Endothelial cell (in vitro differentiated cells): ENCODE results near the gene NIT1. TPM values are rescaled to one million over a fixed set of nuclear protein-coding genes. Genes with fewer than 3 reads are reported as not detected.

Source experiments
- DNase-seq: peaks from one replicate; pipeline ENCODE4 v3.0.0; 2021; ENCODE audit warnings: low spot score
- H3K27ac Mint-ChIP-seq: one replicate; pipeline ENCODE4 v1.8.0; 2021; ENCODE audit warnings: mixed read lengths, inconsistent platforms; ENCODE audit not compliant: unreplicated experiment
- H3K27me3 Mint-ChIP-seq: one replicate; pipeline ENCODE4 v1.8.0; 2021; ENCODE audit warnings: mild to moderate bottlenecking, moderate library complexity, mixed read lengths, inconsistent platforms; ENCODE audit not compliant: unreplicated experiment
- H3K36me3 Mint-ChIP-seq: one replicate; pipeline ENCODE4 v1.8.0; 2021; ENCODE audit warnings: mild to moderate bottlenecking, low read depth, mixed read lengths, inconsistent platforms; ENCODE audit not compliant: unreplicated experiment
- H3K4me1 Mint-ChIP-seq: one replicate; pipeline ENCODE4 v1.8.0; 2021; ENCODE audit warnings: mild to moderate bottlenecking, mixed read lengths, inconsistent platforms; ENCODE audit not compliant: unreplicated experiment
- H3K4me3 Mint-ChIP-seq: one replicate; pipeline ENCODE4 v1.8.0; 2021; ENCODE audit warnings: mild to moderate bottlenecking, mixed read lengths, inconsistent platforms; ENCODE audit not compliant: unreplicated experiment
- H3K9me3 Mint-ChIP-seq: one replicate; pipeline ENCODE4 v1.8.0; 2021; ENCODE audit warnings: mixed read lengths, inconsistent platforms; ENCODE audit not compliant: unreplicated experiment
- CTCF ChIP-seq: fragments of 200-600 bp; sonication (generic); IDR thresholded peaks from one replicate; pipeline ENCODE4 v1.5.0; 2021; ENCODE audit warnings: antibody characterized with exemption; ENCODE audit not compliant: unreplicated experiment
- total RNA-seq: library from RNA; stranded (reverse); fragmentation: NEBNext Ultra II Directional; extraction: Animal tissue kit (Norgen Biotek cat#: 25700); gene quantifications from one replicate; pipeline ENCODE4 v1.2.1, GENCODE V29; 2021; ENCODE audit not compliant: unreplicated experiment

Gene NIT1
- total RNA-seq, 1 donor from 2014 or later = 20.5 TPM

GRCh38 chr1:161083748-161084596 lies 33.9 kb upstream of the NIT1 start:
- Mint-ChIP-seq H3K9me3 (no peaks in the 10 kb centered on the region), H3K4me1 (peaks cover 10% of the 10 kb centered on the region), H3K27ac (no peak overlapping the region), H3K4me3 (peak overlapping the region; percentile 44), H3K36me3 (no peaks in the 10 kb centered on the region), H3K27me3 (peaks cover 18% of the 10 kb centered on the region)
- DNase-seq = no peak
- no peak for TF ChIP-seq CTCF

- H3K4me1 Mint-ChIP-seq = peaks cover 11% of the 10 kb centered on the region
- H3K9me3 Mint-ChIP-seq = no peaks in the 10 kb centered on the region
- peaks cover 18% of the 10 kb centered on the region for H3K27me3 Mint-ChIP-seq
- no peak overlapping the region for H3K4me3 Mint-ChIP-seq
- no peaks in the 10 kb centered on the region for H3K36me3 Mint-ChIP-seq
- H3K27ac Mint-ChIP-seq = no peak overlapping the region
- no peak for TF ChIP-seq CTCF
- DNase-seq = no peak
Measured at GRCh38 chr1:161084597-161084988, 33.3 kb upstream of the NIT1 start.

GRCh38 chr1:161085165-161085564 lies 32.7 kb upstream of the NIT1 start:
- TF ChIP-seq CTCF = no peak
- Mint-ChIP-seq H3K27ac (no peak overlapping the region), H3K27me3 (peaks cover 18% of the 10 kb centered on the region), H3K4me3 (no peak overlapping the region), H3K36me3 (no peaks in the 10 kb centered on the region), H3K4me1 (peaks cover 11% of the 10 kb centered on the region), H3K9me3 (no peaks in the 10 kb centered on the region)
- no peak for DNase-seq

- peaks cover 14% of the 10 kb centered on the region for H3K27me3 Mint-ChIP-seq
Measured at GRCh38 chr1:161086457-161086856, 31.4 kb upstream of the NIT1 start.

More at GRCh38 chr1:161086457-161086856, 31.4 kb upstream of the NIT1 start:
- H3K4me1 Mint-ChIP-seq = peaks cover 11% of the 10 kb centered on the region
- no peak overlapping the region for H3K27ac Mint-ChIP-seq
- no peaks in the 10 kb centered on the region for H3K9me3 Mint-ChIP-seq
- H3K36me3 Mint-ChIP-seq = no peaks in the 10 kb centered on the region
- H3K4me3 Mint-ChIP-seq = no peak overlapping the region
- no peak for TF ChIP-seq CTCF
- DNase-seq = no peak
